ENCODE results near the gene BCLAF1.

Gene BCLAF1

GRCh38 chr6:136323431-136324112, 33.9 kb upstream of the BCLAF1 start:
- peak; percentile 47 for DNase-seq (ENCODE audit: low read depth)
- H3K4me3 ChIP-seq (ENCODE audit: low read depth, low read length), result no peak overlapping the region
- no peak for TF ChIP-seq CTCF (conservative IDR thresholded peaks at IDR 0.05; ENCODE audit: low read depth, low read length)

GRCh38 chr6:136319732-136320131, 30.1 kb upstream of the BCLAF1 start:
- peak; percentile 12 for DNase-seq (ENCODE audit: low read depth)
- TF ChIP-seq CTCF (conservative IDR thresholded peaks at IDR 0.05; ENCODE audit: low read depth, low read length), result no peak
- H3K4me3 ChIP-seq (ENCODE audit: low read depth, low read length), result no peak overlapping the region

- no peak overlapping the region for H3K4me3 ChIP-seq (ENCODE audit: low read depth, low read length)
- TF ChIP-seq CTCF (conservative IDR thresholded peaks at IDR 0.05; ENCODE audit: low read depth, low read length), result no peak
- DNase-seq (ENCODE audit: low read depth), result no peak
Observed at GRCh38 chr6:136318676-136319075, 29.0 kb upstream of the BCLAF1 start.

GRCh38 chr6:136317971-136318370, 28.3 kb upstream of the BCLAF1 start:
- no peak for TF ChIP-seq CTCF (conservative IDR thresholded peaks at IDR 0.05; ENCODE audit: low read depth, low read length)
- H3K4me3 ChIP-seq (ENCODE audit: low read depth, low read length), result no peak overlapping the region
- no peak for DNase-seq (ENCODE audit: low read depth)

GRCh38 chr6:136317021-136317694, 27.5 kb upstream of the BCLAF1 start:
- peak; percentile 90 for TF ChIP-seq CTCF (conservative IDR thresholded peaks at IDR 0.05; ENCODE audit: low read depth, low read length)
- DNase-seq (ENCODE audit: low read depth), result peak; percentile 85
- H3K4me3 ChIP-seq (ENCODE audit: low read depth, low read length), result no peak overlapping the region

GRCh38 chr6:136315594-136315993, 25.9 kb upstream of the BCLAF1 start:
- no peak for TF ChIP-seq CTCF (conservative IDR thresholded peaks at IDR 0.05; ENCODE audit: low read depth, low read length)

GRCh38 chr6:136312975-136313374, 23.3 kb upstream of the BCLAF1 start:
- no peak overlapping the region for H3K4me3 ChIP-seq (ENCODE audit: low read depth, low read length)
- no peak for DNase-seq (ENCODE audit: low read depth)
- no peak for TF ChIP-seq CTCF (conservative IDR thresholded peaks at IDR 0.05; ENCODE audit: low read depth, low read length)

More at GRCh38 chr6:136315594-136315993, 25.9 kb upstream of the BCLAF1 start:
- H3K4me3 ChIP-seq (ENCODE audit: low read depth, low read length), result no peak overlapping the region
- DNase-seq (ENCODE audit: low read depth), result no peak
